A673 (cell line): ENCODE data around the gene FGF16.

Source experiments
- EZH2 ChIP-seq: fragments of 200-600 bp; sonication (generic); IDR thresholded peaks from 2 replicates; pipeline ENCODE4 v1.6.1; 2017; ENCODE audit warnings: borderline replicate concordance, low read depth, mild to moderate bottlenecking, mixed read lengths, antibody characterized with exemption, low read length; ENCODE audit not compliant: poor library complexity, severe bottlenecking
- TF ChIP-seq, protein P1 (sequence below): fragments of 300-800, 200-600 bp; sonication (generic); conservative IDR thresholded peaks from 2 replicates; pipeline ENCODE4 v1.5.1; 2017; ENCODE audit warnings: low read depth, mild to moderate bottlenecking, antibody characterized with exemption, low read length, moderate library complexity, mixed read lengths

DNA sequence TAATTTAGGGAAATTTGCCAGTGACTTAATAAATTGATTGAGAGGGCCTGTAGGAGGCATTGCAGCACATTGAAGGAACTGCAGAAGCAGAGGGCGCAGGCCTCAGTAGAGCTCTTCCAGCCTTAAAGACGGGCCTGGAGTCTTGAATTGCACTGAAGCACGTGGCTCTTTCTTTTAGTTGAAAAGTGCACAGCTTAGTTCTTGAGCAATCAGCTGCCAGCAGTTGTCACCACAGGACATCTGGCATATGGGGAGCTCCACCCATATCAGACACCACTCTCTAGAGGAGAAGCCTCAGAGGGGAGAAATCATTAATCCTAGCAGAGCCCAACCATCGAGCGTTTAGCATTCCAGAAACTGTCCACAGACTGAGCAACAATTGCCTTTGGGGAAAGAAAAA lies 16.0 kb upstream of the FGF16 start:
- TF ChIP-seq, protein P1, sequence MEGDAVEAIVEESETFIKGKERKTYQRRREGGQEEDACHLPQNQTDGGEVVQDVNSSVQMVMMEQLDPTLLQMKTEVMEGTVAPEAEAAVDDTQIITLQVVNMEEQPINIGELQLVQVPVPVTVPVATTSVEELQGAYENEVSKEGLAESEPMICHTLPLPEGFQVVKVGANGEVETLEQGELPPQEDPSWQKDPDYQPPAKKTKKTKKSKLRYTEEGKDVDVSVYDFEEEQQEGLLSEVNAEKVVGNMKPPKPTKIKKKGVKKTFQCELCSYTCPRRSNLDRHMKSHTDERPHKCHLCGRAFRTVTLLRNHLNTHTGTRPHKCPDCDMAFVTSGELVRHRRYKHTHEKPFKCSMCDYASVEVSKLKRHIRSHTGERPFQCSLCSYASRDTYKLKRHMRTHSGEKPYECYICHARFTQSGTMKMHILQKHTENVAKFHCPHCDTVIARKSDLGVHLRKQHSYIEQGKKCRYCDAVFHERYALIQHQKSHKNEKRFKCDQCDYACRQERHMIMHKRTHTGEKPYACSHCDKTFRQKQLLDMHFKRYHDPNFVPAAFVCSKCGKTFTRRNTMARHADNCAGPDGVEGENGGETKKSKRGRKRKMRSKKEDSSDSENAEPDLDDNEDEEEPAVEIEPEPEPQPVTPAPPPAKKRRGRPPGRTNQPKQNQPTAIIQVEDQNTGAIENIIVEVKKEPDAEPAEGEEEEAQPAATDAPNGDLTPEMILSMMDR: peak; percentile 36; the same call in 1 of the 2 replicates
- TF ChIP-seq EZH2: no peak
